ENCODE results near the gene FXN. TPM values are rescaled to one million over a fixed set of nuclear protein-coding genes. Genes with fewer than 3 reads are reported as not detected.

Gene FXN
- total and polyA plus RNA-seq, 12 donors: 7.8 to 41.8 (median 35.0) TPM

GRCh38 chr9:69058101-69058500 is 22.5 kb downstream of the FXN start:
- Histone ChIP-seq H3K27ac (no peak overlapping the region), H3K4me1 (peaks cover 0 to 7% (median 0%) of the 10 kb centered on the region in 9 donors), H3K9me3 (no peaks in the 10 kb centered on the region), H3K36me3 (peaks cover 0 to 44% (median 0%) of the 10 kb centered on the region in 9 donors), H3K4me3 (no peak overlapping the region), H3K27me3 (no peaks in the 10 kb centered on the region)
- TF ChIP-seq CTCF (IDR thresholded peaks at IDR 0.05): no peak
- ATAC-seq: no peak
- DNase-seq: no peak
- WGBS, 2 donors: 87 to 88% methylated on average over 2 of the region's 2 CpGs
- intact Hi-C loops (cut with DNase I): loop anchor here in 6 of 10 donors (5.0 to 10.0 kb wide), 5 partner anchors 34 to 134 kb away; no protein-coding TSS in a partner anchor

DNA sequence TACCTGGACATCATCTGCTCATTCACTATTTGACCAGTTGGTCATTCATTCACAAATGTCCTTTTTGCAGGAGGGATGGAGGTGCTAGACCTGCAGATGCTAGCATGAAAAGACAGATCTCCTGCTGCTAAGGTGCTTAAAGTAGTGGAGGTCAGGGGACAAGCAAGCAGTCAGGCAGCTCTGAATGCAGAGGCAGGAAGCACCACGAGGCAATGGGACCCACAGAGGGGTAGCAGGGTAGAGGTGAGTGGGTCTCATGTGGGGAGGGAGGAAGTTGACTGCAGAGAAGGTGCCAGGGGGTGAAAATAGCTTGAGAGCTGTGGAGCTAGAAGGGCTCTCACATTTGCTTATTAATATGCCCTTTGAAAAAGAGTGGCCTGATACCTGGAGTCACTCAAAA is 25.2 kb downstream of the FXN start:
- no peak for TF ChIP-seq CTCF (IDR thresholded peaks at IDR 0.05)
- Histone ChIP-seq H3K36me3 (peaks cover 0 to 43% (median 8%) of the 10 kb centered on the region in 9 donors), H3K4me3 (no peak overlapping the region), H3K9me3 (no peaks in the 10 kb centered on the region), H3K4me1 (peaks cover 0 to 10% (median 0%) of the 10 kb centered on the region in 9 donors), H3K27me3 (no peaks in the 10 kb centered on the region), H3K27ac (no peak overlapping the region)
- WGBS, 2 donors: 39 to 40% methylated on average over 1 of the region's 1 CpG
- intact Hi-C loops (cut with DNase I): loop anchor here in 1 of 10 donors (10.0 kb wide), 1 partner anchor 84 kb away; no protein-coding TSS in a partner anchor
- DNase-seq (no peak), ATAC-seq (no peak)

- no peak for ATAC-seq
These were observed 26.6 kb downstream of the FXN start for GRCh38 chr9:69062195-69062594.

DNA sequence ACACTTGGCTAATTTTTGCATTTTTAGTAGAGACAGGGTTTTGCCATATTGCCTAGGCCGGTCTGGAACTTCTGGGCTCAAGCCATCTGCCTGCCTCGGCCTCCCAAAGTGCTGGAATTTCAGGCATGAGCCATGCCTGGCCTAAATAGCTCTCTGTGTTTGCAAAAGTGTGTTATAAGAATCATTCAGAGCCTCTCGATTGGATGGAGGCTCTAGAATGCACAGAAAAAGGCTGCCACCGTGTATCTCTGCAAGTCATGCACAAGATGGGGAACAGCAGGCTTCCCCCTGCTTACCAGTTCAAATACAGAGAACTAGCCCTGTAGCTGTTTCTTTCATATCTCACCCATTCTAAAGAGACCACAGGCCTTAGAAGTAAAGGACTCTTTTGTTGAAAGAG is 28.3 kb downstream of the FXN start:
- intact Hi-C loops (cut with DNase I): loop anchor here in 1 of 10 donors (10.0 kb wide), 1 partner anchor 81 kb away; no protein-coding TSS in a partner anchor
- H3K36me3 ChIP-seq: peaks cover 0 to 50% (median 14%) of the 10 kb centered on the region in 9 donors
- peaks cover 0 to 19% (median 4%) of the 10 kb centered on the region in 9 donors for H3K4me1 ChIP-seq
- H3K9me3 ChIP-seq: no peaks in the 10 kb centered on the region
- no peak for TF ChIP-seq CTCF (IDR thresholded peaks at IDR 0.05)
- 59 to 69% methylated on average over 4 of the region's 4 CpGs for WGBS, 2 donors
- H3K4me3 ChIP-seq: no peak overlapping the region
- H3K27me3 ChIP-seq: no peaks in the 10 kb centered on the region
- ATAC-seq (no peak), DNase-seq (no peak)
- no peak overlapping the region for H3K27ac ChIP-seq

More at GRCh38 chr9:69062195-69062594, 26.6 kb downstream of the FXN start:
- WGBS, 2 donors: 97 to 100% methylated on average over 5 of the region's 5 CpGs
- Histone ChIP-seq H3K36me3 (peaks cover 0 to 44% (median 14%) of the 10 kb centered on the region in 9 donors), H3K4me3 (no peak overlapping the region), H3K27ac (no peak overlapping the region), H3K4me1 (peaks cover 0 to 10% (median 0%) of the 10 kb centered on the region in 9 donors), H3K9me3 (no peaks in the 10 kb centered on the region), H3K27me3 (no peaks in the 10 kb centered on the region)
- no peak for DNase-seq
- intact Hi-C loops (cut with DNase I): loop anchor here in 1 of 10 donors (10.0 kb wide), 1 partner anchor 83 kb away; no protein-coding TSS in a partner anchor
- TF ChIP-seq CTCF (IDR thresholded peaks at IDR 0.05): no peak
